K562 (cell line): ENCODE data around the gene ADAM8. TPM values are rescaled to one million over a fixed set of nuclear protein-coding genes. Genes with fewer than 3 reads are reported as not detected.

Experiments
- ATF3 ChIP-seq, 2 experiments: fragments of 450-650 bp in 1 of 2; sonication (generic) in 1 of 2; formaldehyde crosslinking in 1 of 2; IDR thresholded peaks in 1 of 2; conservative IDR thresholded peaks in 1 of 2; 2 replicates each; pipeline versions ENCODE4 v1.6.1 to v1.8.1; 2016 to 2023; ENCODE audit warnings: mild to moderate bottlenecking in 2 of 2, moderate library complexity in 2 of 2, inconsistent platforms in 1 of 2, missing genetic modification reagents in 1 of 2
- BCOR ChIP-seq: fragments of 450-650 bp; IDR thresholded peaks from 2 replicates; pipeline ENCODE4 v1.6.1; 2016
- CCNT2 ChIP-seq: IDR thresholded peaks from 2 replicates; pipeline ENCODE4 v1.6.1; 2011; ENCODE audit warnings: borderline replicate concordance, low read depth, mild to moderate bottlenecking, moderate library complexity, mixed read lengths, low read length; ENCODE audit not compliant: insufficient read length; ENCODE audit errors: extremely low read depth
- CREB3 ChIP-seq: fragments of 450-650 bp; conservative IDR thresholded peaks from 2 replicates; pipeline ENCODE4 v1.6.1; 2016; ENCODE audit warnings: missing genetic modification characterization, low read depth, mild to moderate bottlenecking, missing compliant biosample characterization, moderate library complexity
- CREM ChIP-seq: IDR thresholded peaks from 2 replicates; pipeline ENCODE4 v1.6.1; 2014; ENCODE audit warnings: antibody characterized with exemption, low read depth
- DACH1 ChIP-seq: fragments of 450-650 bp; IDR thresholded peaks from 2 replicates; pipeline ENCODE4 v1.6.1; 2018; ENCODE audit not compliant: partially characterized antibody
- EGR1 ChIP-seq: fragments of 450-650 bp; conservative IDR thresholded peaks from 2 replicates; pipeline ENCODE4 v1.6.1; 2017; ENCODE audit warnings: mild to moderate bottlenecking
- FOXJ2 ChIP-seq: fragments of 200-800 bp; sonication (Bioruptor generic); IDR thresholded peaks from 2 replicates; pipeline ENCODE4 v1.6.1; 2016; ENCODE audit warnings: missing genetic modification characterization, missing compliant biosample characterization
- GTF3C2 ChIP-seq: IDR thresholded peaks from 3 replicates; pipeline ENCODE4 v1.6.1; 2011; ENCODE audit warnings: borderline replicate concordance, mild to moderate bottlenecking, moderate library complexity; ENCODE audit not compliant: insufficient read length; ENCODE audit errors: extremely low read depth
- POLR2A ChIP-seq: fragments of 450-650 bp; conservative IDR thresholded peaks from 2 replicates; pipeline ENCODE4 v1.6.1; 2016
- SFPQ ChIP-seq: fragments of 200-400 bp; formaldehyde crosslinking; IDR thresholded peaks from 2 replicates; pipeline ENCODE4 v1.6.1; 2017; ENCODE audit warnings: mild to moderate bottlenecking, low read depth, low read length, moderate library complexity
- ZNF133 ChIP-seq: fragments of 250-450 bp; sonication (Bioruptor Pico); IDR thresholded peaks from 2 replicates; pipeline ENCODE4 v1.4.0; 2020; ENCODE audit warnings: mild to moderate bottlenecking
- ZNF354B ChIP-seq: fragments of 250-450 bp; sonication (Bioruptor Pico); IDR thresholded peaks from 2 replicates; pipeline ENCODE4 v1.4.0; 2020
- ZNF551 ChIP-seq: fragments of 250-450 bp; sonication (Bioruptor Pico); IDR thresholded peaks from 2 replicates; pipeline ENCODE4 v1.5.0; 2021; ENCODE audit warnings: mild to moderate bottlenecking, moderate library complexity
- ZNF592 ChIP-seq: fragments of 450-650 bp; IDR thresholded peaks from 2 replicates; pipeline ENCODE4 v1.6.1; 2017; ENCODE audit warnings: antibody characterized with exemption, mild to moderate bottlenecking
- ZNF75A ChIP-seq: fragments of 450-650 bp; formaldehyde crosslinking; IDR thresholded peaks from 2 replicates; pipeline ENCODE4 v1.4.0; 2020; ENCODE audit warnings: mild to moderate bottlenecking
- polyA plus RNA-seq, 8 experiments: library from polyadenylated mRNA; depleted of rRNA in 4 of 8; stranded (reverse) in 5 of 8; unstranded in 3 of 8; fragments of >200 nt; fragmentation: Nextera tagmentation in 2 of 8; fragmentation: Illumina TruSeq in 1 of 8; extraction: Ambion mirVana in 2 of 8; extraction: Trizol in 1 of 8; gene quantifications; 2 replicates each; pipeline versions ENCODE4 v1.2.1 to v1.2.3, GENCODE V29; 2011 to 2014; ENCODE audit warnings: inconsistent platforms in 1 of 8, missing spikeins in 1 of 8
- total RNA-seq, 7 experiments: library from RNA; depleted of rRNA in 6 of 7; stranded (reverse); fragments of >200 nt in 6 of 7; fragmentation: Illumina TruSeq in 2 of 7; extraction: Trizol in 2 of 7; gene quantifications; 2 replicates each; pipeline versions ENCODE4 v1.2.1 to v1.2.3, GENCODE V29; 2011 to 2021; ENCODE audit warnings: low replicate concordance in 1 of 7

ADAM8 gene
- total and polyA plus RNA-seq, 9 of the 15 experiments (the other 6 are each of a cell fraction or from before 2014, with no cell fraction given): 0.07 to 7.0 (median 1.1) TPM

GRCh38 chr10:133257489-133258065 is 19.1 kb downstream of the ADAM8 start (continued):
- TF ChIP-seq BCOR (0 out of 2 replicates have a peak, but pooled peaks have one; percentile 15), GTF3C2 (no peak), ZNF75A (CRISPR knock-in tag) (no peak), POLR2A (peak; percentile 38; the same call in 1 of the 2 replicates), SFPQ (no peak), ATF3 (IDR thresholded peaks at IDR 0.05) (no peak), ATF3 (CRISPR knock-in tag; conservative IDR thresholded peaks at IDR 0.05) (no peak), ZNF133 (CRISPR knock-in tag) (no peak), FOXJ2 (tag) (no peak), CREB3 (tag) (no peak), DACH1 (no peak), CCNT2 (no peak), ZNF592 (peak; percentile 48; the same call in 1 of the 2 replicates), ZNF551 (no peak), EGR1 (peak; percentile 56), ZNF354B (CRISPR knock-in tag) (no peak), CREM (peak; percentile 45)
